Cardiac fibroblast (primary cell): ENCODE data around the gene TRNP1.
A peak's percentile ranks its signal among the peaks of the same experiment; 100 is the strongest.

Experiments
- DNase-seq, 2 donors: peaks; one replicate each; pipeline versions ENCODE4 v3.0.0 to v3.0.0-alpha.2; 2010; ENCODE audit warnings: low read depth in 2 of 2
- H3K4me3 ChIP-seq, 2 donors: replicated peaks in 1 of 2; 1 replicate in 1 of 2; 2 replicates in 1 of 2; pipeline ENCODE4 v1.5.1; 2011; ENCODE audit warnings: low read depth in 2 of 2, low read length in 2 of 2, mild to moderate bottlenecking in 2 of 2, moderate library complexity in 1 of 2
- TF ChIP-seq, protein P1 (sequence below): IDR thresholded peaks from one replicate; pipeline ENCODE4 v1.5.1; 2011; ENCODE audit warnings: low read depth, mild to moderate bottlenecking, low read length, inconsistent platforms

Gene TRNP1

DNA sequence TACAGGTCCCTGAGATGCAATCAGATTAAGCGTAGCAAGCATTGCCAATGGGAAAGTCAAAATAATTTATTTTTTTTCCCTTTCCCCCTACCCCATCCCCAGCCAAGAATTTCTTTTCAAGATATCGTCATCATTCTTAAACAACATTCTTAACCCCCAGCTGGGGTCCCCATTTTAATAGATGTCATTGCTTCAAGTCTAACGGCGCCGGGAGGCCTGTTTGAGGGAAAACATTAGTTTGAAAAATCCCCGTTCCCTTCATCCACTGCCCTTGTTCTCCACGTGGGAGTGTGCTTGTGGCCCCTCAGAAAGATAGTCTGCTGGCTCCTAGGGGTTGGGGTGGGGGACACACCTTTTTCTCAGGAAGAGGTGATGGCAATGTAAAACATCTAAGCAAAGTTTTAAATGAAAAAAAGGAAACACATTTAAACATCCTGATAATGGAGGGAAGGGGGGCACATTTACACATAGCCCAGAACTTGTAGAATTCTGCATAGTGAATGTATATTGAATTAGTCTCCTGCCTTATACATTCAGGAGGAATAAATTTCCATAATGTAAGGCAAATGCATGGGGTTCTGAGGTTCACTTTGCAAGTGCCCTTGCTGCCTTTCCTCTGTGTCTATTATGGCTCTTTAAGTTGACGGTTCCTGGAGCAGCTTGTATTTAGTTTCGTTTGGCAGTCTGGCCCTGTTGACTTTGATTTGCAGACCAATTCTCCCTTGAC, 6.8 kb downstream of the TRNP1 start:
- TF ChIP-seq, protein P1, sequence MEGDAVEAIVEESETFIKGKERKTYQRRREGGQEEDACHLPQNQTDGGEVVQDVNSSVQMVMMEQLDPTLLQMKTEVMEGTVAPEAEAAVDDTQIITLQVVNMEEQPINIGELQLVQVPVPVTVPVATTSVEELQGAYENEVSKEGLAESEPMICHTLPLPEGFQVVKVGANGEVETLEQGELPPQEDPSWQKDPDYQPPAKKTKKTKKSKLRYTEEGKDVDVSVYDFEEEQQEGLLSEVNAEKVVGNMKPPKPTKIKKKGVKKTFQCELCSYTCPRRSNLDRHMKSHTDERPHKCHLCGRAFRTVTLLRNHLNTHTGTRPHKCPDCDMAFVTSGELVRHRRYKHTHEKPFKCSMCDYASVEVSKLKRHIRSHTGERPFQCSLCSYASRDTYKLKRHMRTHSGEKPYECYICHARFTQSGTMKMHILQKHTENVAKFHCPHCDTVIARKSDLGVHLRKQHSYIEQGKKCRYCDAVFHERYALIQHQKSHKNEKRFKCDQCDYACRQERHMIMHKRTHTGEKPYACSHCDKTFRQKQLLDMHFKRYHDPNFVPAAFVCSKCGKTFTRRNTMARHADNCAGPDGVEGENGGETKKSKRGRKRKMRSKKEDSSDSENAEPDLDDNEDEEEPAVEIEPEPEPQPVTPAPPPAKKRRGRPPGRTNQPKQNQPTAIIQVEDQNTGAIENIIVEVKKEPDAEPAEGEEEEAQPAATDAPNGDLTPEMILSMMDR = no peak
- DNase-seq = no peak
- H3K4me3 ChIP-seq = no peak overlapping the region

DNA sequence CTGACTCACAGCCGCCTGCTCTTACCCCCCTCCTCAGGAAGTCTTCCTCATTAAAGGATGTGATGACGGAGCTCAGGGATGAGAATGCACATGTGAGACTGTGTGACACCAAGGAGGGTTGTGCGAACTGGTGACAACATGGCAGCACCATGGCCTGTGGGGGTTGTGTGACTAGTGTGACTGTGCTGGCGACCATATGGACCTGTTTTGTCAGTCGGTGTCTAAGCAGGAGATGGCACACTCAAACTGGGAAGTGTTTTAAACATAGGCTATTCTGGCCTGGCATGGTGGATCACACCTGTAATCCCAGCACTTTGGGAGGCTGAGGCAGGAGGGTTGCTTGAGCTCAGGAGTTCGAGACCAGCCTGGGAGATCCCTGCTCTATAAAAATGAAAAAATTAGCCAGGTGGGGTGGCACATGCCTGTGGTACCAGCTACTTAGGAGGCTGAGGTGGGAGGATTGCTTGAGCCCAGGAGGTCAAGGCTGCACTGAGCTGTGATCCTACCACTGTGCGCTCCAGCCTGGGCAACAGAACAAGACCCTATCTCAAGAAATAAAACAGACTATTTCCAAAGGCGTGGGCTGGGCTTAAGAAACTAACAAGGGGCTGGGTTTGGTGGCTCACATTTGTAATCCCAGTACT, 7.4 kb downstream of the TRNP1 start:
- H3K4me3 ChIP-seq = no peak overlapping the region
- TF ChIP-seq, protein P1 = no peak
- peak; percentile 69 to 80 for DNase-seq

DNA sequence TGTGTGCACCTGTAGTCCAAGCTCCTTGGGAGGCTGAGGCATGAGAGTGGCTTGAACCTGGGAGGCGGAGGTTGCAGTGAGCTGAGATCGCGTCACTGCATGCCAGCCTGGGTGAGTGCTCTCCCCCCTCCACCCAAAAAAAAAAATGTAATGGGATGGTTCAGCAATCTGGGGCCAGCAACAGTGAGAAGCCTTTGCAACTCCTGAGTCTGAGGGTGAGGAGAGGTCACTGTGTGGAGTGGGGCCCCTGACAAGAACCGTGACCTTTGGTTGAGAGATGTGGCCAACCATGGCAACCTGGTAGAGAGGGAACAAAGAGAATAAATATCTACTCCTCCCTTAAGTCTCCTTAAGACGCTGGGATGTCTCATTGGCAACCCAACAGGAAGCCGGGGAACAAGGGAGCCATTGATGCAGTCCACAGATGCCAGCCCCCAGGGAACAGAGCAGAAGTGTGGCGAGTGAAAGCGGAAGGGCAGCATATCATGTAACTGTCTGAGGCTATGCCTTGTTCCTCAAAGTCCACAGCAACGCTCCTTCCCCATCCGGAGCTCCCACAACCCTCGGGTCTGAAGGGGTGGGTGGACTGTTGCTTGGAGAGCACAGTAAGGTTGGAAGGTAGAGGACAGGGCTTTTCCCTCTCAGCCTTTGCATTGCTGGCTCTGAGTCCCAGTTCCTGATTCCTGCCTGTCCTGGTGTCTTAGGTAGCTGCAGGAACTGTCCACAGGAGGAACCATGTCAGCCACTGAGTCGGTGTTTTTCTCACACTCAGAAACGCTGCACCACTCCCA, 8.3 kb downstream of the TRNP1 start:
- peak in 1 of 2 donors; percentile 64 for DNase-seq

DNA sequence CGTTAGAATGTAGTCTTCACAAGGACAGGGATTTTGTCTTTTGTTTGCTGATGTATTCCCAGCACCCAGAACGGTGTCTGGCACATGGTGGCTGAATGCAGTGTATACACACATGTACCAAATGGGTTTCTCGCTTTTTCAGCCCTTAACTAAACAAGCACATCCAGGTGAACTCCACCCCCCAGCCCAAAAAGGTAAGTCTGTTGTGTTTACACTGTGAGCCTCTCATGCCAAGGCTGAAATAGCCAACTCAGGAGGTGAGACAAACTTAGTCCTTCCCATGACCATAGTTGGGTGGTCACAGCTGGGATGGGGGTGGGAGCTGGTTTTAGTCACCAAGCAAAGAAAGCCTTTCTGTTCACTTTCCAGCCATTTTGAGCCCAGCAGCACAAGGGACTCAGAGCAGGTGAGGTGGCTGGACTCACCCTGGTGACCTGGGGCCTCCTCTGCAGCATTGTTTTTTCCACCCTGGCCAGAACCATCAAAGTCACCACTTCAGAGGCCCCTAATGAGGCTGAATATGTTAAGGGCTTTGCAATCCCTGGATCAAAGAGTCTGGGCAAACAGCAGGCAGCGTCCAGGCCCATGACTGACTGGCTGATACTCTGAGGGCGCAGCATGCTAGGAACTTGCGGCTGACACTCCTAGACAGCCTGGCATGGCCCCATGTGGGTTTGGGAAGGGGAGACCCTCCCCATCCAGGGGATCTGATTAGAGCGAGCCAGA, 10.4 kb downstream of the TRNP1 start:
- no peak for DNase-seq
- TF ChIP-seq, protein P1 = no peak
- H3K4me3 ChIP-seq = no peak overlapping the region

More for the DNA sequence above, 8.3 kb downstream of the TRNP1 start:
- TF ChIP-seq, protein P1 = no peak
- no peak overlapping the region for H3K4me3 ChIP-seq

- peak in 1 of 2 donors; percentile 65 for DNase-seq
- TF ChIP-seq, protein P1 = no peak
- no peak overlapping the region for H3K4me3 ChIP-seq
Measured at GRCh38 chr1:27004471-27005165, 11.1 kb downstream of the TRNP1 start.

GRCh38 chr1:27005166-27005530, 11.7 kb downstream of the TRNP1 start:
- no peak for DNase-seq
- TF ChIP-seq, protein P1 = no peak
- H3K4me3 ChIP-seq = no peak overlapping the region
